Vagina (tissue), 2 donors: ENCODE results near the gene TSPO. TPM values are rescaled to one million over a fixed set of nuclear protein-coding genes. Genes with fewer than 3 reads are reported as not detected.

Experiments
- DNase-seq, 2 donors: peaks; one replicate each; pipeline ENCODE4 v3.0.0-alpha.2; 2017; ENCODE audit errors: extremely low spot score in 2 of 2
- H3K27ac ChIP-seq: fragments of 200-600 bp; sonication (generic); one replicate; pipeline ENCODE4 v1.5.1; 2019
- H3K27me3 ChIP-seq: fragments of 200-600 bp; sonication (generic); one replicate; pipeline ENCODE4 v1.5.1; 2019
- H3K36me3 ChIP-seq, 2 donors: fragments of 200-600 bp; sonication (generic); one replicate each; pipeline ENCODE4 v1.5.1; 2017 to 2019
- H3K4me1 ChIP-seq: fragments of 200-600 bp; sonication (generic); one replicate; pipeline ENCODE4 v1.5.1; 2019
- H3K4me3 ChIP-seq, 2 donors: fragments of 200-600 bp; sonication (generic); 1 replicate in 1 of 2; 2 replicates in 1 of 2; pipeline ENCODE4 v1.5.1; 2016 to 2019
- H3K9me3 ChIP-seq: fragments of 200-600 bp; sonication (generic); one replicate; pipeline ENCODE4 v1.5.1; 2019
- CTCF ChIP-seq, 3 experiments: fragments of 450-650 bp in 2 of 3; fragments of 200-600 bp in 1 of 3; sonication (generic) in 1 of 3; IDR thresholded peaks; one replicate each; pipeline ENCODE4 v1.5.1; 2017 to 2019; ENCODE audit warnings: antibody characterized with exemption in 3 of 3, mild to moderate bottlenecking in 2 of 3, moderate library complexity in 2 of 3
- POLR2A ChIP-seq, 2 donors: fragments of 450-650 bp; IDR thresholded peaks; one replicate each; pipeline ENCODE4 v1.6.1; 2017; ENCODE audit warnings: antibody characterized with exemption in 2 of 2, mild to moderate bottlenecking in 2 of 2, moderate library complexity in 2 of 2
- POLR2AphosphoS5 ChIP-seq, 2 donors: sonication (generic); formaldehyde crosslinking; IDR thresholded peaks; one replicate each; pipeline ENCODE4 v1.9.0; 2017; ENCODE audit warnings: antibody characterized with exemption in 2 of 2, mild to moderate bottlenecking in 2 of 2, low read depth in 1 of 2; ENCODE audit not compliant: insufficient read depth in 1 of 2
- intact Hi-C: fragments of 100-400 bp; cut with DNase I; formaldehyde crosslinking; loops from one replicate; pipeline ENCODE4 v1.15.1; 2023
- total RNA-seq: library from RNA; depleted of rRNA; stranded (reverse); fragments of >200 nt; gene quantifications from one replicate; pipeline ENCODE4 v1.2.3, GENCODE V29; 2016

TSPO gene
- total RNA-seq, 1 donor from 2014 or later: 524 TPM

GRCh38 chr22:43205748-43206508 lies 54.6 kb downstream of the TSPO start:
- intact Hi-C loops: no loop called here
- DNase-seq: no peak
- no peaks in the 10 kb centered on the region for H3K4me1 ChIP-seq
- H3K27ac ChIP-seq: no peak overlapping the region
- TF ChIP-seq POLR2AphosphoS5 (IDR thresholded peaks at IDR 0.05; ENCODE audit: insufficient read depth in 1 of 2, low read depth in 1 of 2) (no peak), CTCF (IDR thresholded peaks at IDR 0.05) (no peak), POLR2A (IDR thresholded peaks at IDR 0.05) (no peak)
- H3K9me3 ChIP-seq: no peaks in the 10 kb centered on the region
- no peaks in the 10 kb centered on the region for H3K27me3 ChIP-seq
- no peaks in the 10 kb centered on the region for H3K36me3 ChIP-seq
- no peak overlapping the region for H3K4me3 ChIP-seq

- H3K4me3 ChIP-seq: no peak overlapping the region
- no peaks in the 10 kb centered on the region for H3K9me3 ChIP-seq
- DNase-seq: no peak
- H3K4me1 ChIP-seq: no peaks in the 10 kb centered on the region
- no peaks in the 10 kb centered on the region for H3K27me3 ChIP-seq
- no peaks in the 10 kb centered on the region for H3K36me3 ChIP-seq
- intact Hi-C loops: no loop called here
- TF ChIP-seq CTCF (IDR thresholded peaks at IDR 0.05) (no peak), POLR2AphosphoS5 (IDR thresholded peaks at IDR 0.05; ENCODE audit: insufficient read depth in 1 of 2, low read depth in 1 of 2) (no peak)
- H3K27ac ChIP-seq: no peak overlapping the region
Measured at GRCh38 chr22:43206509-43207161, 55.3 kb downstream of the TSPO start.

DNA sequence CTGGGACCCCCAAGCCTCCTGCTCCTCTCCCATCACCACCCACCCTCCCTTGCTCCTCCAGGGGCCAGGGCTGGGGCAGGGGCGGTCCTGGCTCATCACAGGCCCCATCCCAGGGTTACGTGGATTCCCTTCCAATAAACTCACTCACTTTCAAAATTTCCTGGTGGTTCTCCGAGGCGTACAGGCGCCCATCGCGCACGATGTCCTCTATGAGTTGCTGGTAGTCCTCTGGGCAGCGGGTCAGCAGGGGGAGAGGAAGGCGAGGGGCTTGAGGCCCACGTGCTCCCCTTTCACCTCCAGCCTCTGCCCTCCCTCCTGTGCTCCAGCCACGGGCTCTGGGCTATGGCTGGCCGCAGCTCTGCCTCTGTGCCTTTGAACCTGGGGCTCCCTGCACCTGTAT lies 56.0 kb downstream of the TSPO start:
- no peak for DNase-seq
- Histone ChIP-seq H3K4me3 (no peak overlapping the region), H3K4me1 (no peaks in the 10 kb centered on the region), H3K27me3 (no peaks in the 10 kb centered on the region), H3K36me3 (no peaks in the 10 kb centered on the region), H3K27ac (no peak overlapping the region), H3K9me3 (no peaks in the 10 kb centered on the region)
- intact Hi-C loops: no loop called here
- TF ChIP-seq POLR2AphosphoS5 (IDR thresholded peaks at IDR 0.05; ENCODE audit: insufficient read depth in 1 of 2, low read depth in 1 of 2): no peak
- TF ChIP-seq CTCF (IDR thresholded peaks at IDR 0.05): no peak
- no peak for TF ChIP-seq POLR2A (IDR thresholded peaks at IDR 0.05)

- no peak overlapping the region for H3K4me3 ChIP-seq
- TF ChIP-seq POLR2A (IDR thresholded peaks at IDR 0.05) (no peak), POLR2AphosphoS5 (IDR thresholded peaks at IDR 0.05; ENCODE audit: insufficient read depth in 1 of 2, low read depth in 1 of 2) (no peak), CTCF (IDR thresholded peaks at IDR 0.05) (no peak)
- H3K27me3 ChIP-seq: no peaks in the 10 kb centered on the region
- H3K4me1 ChIP-seq: no peaks in the 10 kb centered on the region
- intact Hi-C loops: no loop called here
- H3K9me3 ChIP-seq: no peaks in the 10 kb centered on the region
- no peaks in the 10 kb centered on the region for H3K36me3 ChIP-seq
- H3K27ac ChIP-seq: no peak overlapping the region
- no peak for DNase-seq
Measured at GRCh38 chr22:43207849-43208702, 56.7 kb downstream of the TSPO start.
